Fibroblast of pulmonary artery (primary cell): ENCODE measurements around the gene SNAPC4.

Experiments used
- DNase-seq: peaks from one replicate; pipeline ENCODE4 v3.0.0-alpha.2; 2010; ENCODE audit warnings: low read depth
- H3K4me3 ChIP-seq: replicated peaks from 2 replicates; pipeline ENCODE4 v1.5.1; 2011; ENCODE audit warnings: low read depth, mild to moderate bottlenecking, control low read depth, low read length, moderate library complexity
- TF ChIP-seq, protein P1 (sequence below): IDR thresholded peaks from 2 replicates; pipeline ENCODE4 v1.5.1; 2011; ENCODE audit warnings: mild to moderate bottlenecking, control low read depth, low read length, inconsistent platforms; ENCODE audit errors: missing control alignments

SNAPC4 gene

DNA sequence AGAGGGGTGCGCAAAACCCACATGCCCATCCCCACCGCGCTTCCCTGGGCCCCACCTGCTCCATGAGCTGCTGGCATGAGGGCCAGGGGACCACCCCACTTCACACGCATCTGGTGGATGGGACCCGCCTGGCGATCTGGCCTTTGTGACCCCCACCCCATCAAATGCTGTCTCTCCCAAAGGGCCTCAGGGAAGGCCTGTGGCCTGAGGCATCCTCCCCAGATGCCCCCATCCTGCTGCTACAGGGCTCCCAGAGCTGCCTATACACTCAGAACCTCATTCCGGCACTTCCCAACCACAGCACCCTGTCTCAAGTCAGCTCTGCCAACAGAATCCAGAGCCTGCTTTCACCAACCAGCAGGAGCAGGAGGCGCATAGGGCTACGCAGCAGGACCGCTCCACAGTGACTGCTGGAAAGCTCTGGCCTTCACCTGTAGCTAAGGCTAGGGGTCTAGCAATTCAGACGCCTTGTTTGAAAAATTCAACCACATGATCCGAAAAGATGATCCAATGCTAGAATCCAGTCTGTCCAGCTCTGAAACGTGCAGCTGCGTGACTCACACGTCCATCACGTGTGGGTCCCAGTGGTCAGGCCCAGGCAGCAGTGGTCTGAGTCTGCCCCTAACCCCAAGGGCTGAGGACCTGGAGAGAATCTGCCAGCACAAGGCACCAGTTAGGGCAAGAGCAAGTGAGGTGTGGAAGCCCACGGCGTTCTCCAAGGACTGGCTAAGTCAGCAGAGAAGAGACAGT lies 1.4 kb upstream of the SNAPC4 start:
- no peak for DNase-seq
- H3K4me3 ChIP-seq: no peak overlapping the region
- TF ChIP-seq, protein P1, sequence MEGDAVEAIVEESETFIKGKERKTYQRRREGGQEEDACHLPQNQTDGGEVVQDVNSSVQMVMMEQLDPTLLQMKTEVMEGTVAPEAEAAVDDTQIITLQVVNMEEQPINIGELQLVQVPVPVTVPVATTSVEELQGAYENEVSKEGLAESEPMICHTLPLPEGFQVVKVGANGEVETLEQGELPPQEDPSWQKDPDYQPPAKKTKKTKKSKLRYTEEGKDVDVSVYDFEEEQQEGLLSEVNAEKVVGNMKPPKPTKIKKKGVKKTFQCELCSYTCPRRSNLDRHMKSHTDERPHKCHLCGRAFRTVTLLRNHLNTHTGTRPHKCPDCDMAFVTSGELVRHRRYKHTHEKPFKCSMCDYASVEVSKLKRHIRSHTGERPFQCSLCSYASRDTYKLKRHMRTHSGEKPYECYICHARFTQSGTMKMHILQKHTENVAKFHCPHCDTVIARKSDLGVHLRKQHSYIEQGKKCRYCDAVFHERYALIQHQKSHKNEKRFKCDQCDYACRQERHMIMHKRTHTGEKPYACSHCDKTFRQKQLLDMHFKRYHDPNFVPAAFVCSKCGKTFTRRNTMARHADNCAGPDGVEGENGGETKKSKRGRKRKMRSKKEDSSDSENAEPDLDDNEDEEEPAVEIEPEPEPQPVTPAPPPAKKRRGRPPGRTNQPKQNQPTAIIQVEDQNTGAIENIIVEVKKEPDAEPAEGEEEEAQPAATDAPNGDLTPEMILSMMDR: no peak

DNA sequence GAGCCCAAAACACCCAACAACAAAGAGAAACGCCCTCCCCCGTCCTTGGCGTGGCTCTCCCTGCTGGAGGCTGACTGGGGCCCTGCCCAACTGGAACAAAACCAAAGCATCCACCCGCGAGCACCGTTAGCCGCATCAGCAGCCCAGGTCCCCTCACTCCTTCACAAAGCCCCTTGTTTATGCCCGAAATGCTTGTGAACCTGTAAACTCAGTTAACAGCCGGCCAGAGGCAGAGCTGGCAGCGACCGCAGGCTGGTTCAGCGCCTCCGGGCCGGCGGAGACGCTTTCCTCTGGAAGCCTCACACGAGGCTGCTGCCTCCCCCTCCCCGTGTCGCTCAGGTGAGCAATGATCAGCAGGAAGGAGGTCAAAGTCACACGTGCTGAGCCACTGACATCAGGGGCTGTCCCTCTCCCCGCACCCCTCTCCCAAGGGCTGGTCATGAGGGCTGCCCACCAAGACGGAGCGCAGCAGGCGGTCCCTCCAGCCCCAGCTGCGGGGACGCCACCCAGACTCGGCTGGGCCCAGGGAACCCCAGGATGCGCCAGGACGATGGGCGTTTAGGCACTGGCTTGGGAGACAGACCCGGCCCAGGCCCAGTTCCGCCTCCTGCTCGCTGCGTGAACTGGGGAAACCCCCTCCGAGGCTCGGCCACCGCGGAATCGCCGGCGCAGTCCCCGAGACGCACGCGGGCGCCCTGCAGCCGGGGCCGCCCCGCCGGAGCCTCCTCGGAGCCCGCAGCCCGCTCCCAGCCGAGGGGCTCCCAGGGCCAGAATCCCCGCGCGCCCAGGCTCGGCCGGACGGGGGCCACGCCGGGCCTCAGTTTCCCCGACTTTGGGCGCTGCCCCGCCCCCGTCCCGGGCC lies 563 bp downstream of the SNAPC4 start:
- H3K4me3 ChIP-seq: peak overlapping the region; percentile 76
- peak; percentile 22 for DNase-seq
- TF ChIP-seq, protein P1: no peak

DNA sequence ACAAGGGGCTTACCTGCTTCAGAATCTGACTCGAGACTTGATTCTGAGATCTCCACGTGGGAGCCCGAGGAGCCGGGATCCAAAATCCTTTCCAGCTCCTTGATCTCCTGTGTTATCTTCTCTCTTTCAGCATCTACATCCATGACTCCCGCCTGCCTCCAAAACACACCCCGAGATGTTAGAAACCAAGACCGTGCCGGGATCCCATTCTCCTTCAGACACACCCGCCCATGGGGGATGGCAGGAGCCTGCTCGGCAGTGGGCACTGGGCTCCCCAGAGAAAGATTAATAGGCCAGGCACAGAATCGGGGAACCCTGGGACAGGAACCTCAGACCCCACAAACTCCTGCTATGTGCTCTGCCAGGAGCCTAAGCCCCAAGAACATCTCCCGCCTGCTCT lies 1.7 kb downstream of the SNAPC4 start:
- peak overlapping the region; percentile 76 for H3K4me3 ChIP-seq
- DNase-seq: no peak
- TF ChIP-seq, protein P1: no peak

DNA sequence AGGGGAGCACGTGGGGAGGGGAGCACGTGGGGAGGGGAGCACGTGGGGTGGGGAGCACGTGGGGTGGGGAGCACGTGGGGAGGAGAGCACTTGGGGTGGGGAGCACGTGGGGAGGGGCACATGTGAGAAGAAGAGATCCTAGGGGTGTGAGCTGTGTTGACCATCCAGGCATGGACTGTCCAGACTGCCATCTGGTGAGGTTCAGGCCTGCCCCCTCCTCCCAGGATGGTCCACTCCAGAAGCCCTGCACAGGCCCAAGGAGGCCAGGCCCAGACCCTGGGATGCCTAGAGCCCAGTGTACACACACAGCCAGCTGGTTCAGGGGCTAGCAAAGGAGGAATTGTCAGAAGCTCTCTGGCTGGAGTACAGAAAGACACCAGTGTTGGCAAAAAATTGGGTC lies 2.3 kb downstream of the SNAPC4 start:
- H3K4me3 ChIP-seq: no peak overlapping the region
- TF ChIP-seq, protein P1: no peak
- no peak for DNase-seq

DNA sequence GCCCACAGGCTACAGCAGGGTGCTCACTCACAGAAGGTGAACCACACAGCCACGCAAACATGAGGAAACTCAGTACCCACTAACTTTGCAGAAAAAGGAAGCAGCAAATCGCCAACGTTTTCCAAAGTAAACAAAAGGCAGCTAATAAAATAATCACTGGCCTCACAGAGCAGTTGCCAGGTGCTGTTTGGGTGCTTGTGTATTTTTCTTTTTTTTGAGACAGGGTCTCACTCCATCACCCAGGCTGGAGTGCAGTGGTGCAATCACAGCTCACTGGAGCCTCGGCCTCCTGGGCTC lies 3.8 kb downstream of the SNAPC4 start:
- no peak overlapping the region for H3K4me3 ChIP-seq
- no peak for DNase-seq
- TF ChIP-seq, protein P1: no peak

DNA sequence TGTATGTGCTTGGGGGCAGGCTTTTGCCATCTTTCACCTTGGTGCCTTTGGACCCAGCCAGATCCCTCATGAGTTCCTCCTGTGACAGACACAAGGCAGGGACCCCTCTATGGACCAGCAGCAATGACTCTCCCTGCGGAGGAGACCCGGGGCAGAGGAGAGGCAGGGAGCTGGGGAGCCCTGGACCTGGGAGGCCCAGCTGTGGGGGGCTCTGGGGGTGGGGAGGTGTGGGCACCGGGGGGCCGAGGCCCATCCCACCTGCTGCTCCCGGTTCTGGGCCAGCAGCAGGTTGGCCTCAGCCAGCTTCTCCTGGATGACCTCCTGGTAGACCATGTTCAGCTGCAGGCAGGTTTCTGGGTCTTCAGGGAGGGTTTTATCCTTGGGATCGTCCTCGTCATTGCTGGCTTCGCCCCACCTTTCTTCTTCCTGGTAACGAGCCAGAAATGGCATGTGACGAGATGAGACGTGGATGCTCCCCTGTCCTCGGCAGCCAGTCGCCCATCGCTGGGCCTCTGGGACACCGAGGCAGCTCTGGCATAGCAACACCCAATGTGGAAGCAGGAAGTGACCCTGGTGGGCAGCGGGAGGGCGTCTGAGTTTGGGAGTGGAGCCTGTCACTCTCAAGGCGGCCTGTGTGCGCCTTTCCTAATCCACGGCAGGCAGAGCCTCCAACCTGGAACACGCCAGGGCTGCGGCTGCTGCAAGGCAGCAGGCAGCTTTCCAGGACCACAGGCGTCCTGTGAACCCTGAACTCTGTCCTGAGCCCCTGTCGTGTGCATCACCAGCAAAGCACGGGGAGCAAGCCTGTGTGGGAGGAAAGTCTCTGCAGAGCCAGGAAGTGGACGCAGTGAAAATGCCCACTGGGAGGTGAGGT lies 4.4 kb downstream of the SNAPC4 start:
- TF ChIP-seq, protein P1: no peak
- DNase-seq: no peak
- H3K4me3 ChIP-seq: no peak overlapping the region
